GM18505 (cell line): ENCODE measurements around the gene SCAI.
"Not testable (repeated sequence)": the region's sequence is repeated elsewhere in the genome, so short reads cannot be mapped to it uniquely, and the experiment has no call there.

Experiments
- ATAC-seq: cut with Tn5 transposase; IDR thresholded peaks from one replicate; pipeline ENCODE4 v1.9.1; 2021; ENCODE audit not compliant: unreplicated experiment
- POLR2A ChIP-seq: IDR thresholded peaks from 4 replicates; pipeline ENCODE4 v1.6.1; 2011; ENCODE audit warnings: borderline replicate concordance; ENCODE audit not compliant: insufficient read depth, insufficient read length; ENCODE audit errors: extremely low read depth

The SCAI gene

DNA sequence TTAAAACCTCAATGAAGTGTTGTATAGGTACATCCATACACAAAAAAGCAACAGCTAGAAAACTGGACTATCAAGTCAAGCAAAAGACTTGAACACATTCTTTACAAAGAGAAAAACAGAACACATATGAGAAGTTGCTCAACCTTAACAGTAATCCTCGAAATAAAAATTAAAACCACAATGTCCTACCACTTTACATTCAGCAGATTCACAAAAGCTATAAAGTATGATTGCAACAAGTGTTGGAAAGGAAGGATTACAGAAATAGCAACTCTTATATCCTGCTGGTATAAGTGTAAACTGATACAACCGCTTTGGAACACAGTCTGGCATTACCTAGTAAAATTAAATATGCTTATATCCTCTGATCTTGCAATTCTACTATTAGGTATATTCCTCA is 173.9 kb downstream of the SCAI start:
- no peak for ATAC-seq
- no peak for TF ChIP-seq POLR2A

DNA sequence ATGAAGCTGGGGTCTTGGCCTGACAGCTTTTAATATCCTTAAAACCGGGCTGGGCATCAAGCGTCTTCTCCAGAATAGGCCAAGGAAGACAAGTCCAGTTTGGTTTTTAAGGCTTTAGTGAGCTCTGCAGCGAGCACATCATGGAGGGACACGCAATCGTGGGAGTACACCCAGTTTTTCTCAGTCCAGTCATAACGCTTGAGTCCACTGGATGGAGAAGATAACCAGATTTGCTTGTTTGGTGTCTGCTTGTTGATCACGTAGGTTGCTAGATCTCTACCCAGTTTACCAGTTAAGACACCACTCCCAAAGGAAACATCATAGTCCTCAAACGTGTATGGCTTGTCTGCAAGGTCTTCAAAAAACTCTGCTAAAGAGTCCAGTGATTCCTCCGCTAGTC is 175.1 kb downstream of the SCAI start:
- ATAC-seq: no peak
- TF ChIP-seq POLR2A: no peak

DNA sequence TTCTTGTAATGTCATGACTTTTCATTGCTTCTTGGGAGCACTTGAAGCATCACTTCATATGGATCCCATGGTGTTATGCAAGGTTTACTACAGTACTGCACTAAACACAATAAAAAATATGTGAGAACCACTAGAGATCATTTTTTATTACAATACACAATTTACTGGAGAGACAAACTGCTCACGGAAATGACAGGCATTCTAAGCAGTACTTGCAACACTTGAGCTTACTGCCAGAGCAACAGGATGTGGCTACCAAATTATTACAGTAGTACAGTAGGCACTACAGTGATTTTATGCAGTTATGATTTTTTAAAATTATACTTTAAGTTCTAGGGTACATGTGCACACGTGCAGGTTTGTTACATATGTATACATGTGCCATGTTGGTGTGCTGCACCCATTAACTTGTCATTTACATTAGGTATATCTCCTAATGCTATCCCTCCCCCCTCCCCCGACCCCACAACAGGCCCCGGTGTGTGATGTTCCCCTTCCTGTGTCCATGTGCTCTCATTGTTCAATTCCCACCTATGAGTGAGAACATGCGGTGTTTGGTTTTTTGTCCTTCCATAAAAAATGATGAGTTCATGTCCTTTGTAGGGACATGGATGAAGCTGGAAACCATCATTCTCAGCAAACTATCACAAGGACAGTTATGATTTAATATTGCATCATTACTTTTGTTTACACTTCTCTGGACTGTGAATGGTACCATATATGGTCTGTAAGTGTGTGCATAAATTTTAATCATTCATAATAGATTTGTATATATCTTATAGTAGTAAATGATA is 177.4 kb downstream of the SCAI start:
- not testable (repeated sequence) for ATAC-seq

DNA sequence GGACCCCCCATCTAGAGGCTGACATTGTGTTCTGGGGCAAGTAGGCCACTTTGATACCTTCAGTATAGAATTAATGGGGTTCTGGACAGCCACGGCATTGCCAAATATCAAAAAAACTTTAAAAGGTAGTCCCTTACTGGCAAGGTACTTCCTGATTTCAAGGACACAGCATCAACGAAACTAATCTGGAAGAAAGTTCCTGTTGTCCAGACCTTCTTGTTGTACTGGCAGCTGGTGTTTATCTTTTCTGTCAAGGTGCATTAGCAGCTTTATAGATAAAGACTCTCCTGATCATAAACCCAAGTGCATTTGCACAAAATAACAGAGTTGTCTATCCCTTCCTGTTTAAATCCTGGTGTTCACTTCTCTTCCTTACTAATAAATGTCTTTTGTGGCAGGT is 178.7 kb downstream of the SCAI start:
- no peak for TF ChIP-seq POLR2A
- ATAC-seq: no peak

DNA sequence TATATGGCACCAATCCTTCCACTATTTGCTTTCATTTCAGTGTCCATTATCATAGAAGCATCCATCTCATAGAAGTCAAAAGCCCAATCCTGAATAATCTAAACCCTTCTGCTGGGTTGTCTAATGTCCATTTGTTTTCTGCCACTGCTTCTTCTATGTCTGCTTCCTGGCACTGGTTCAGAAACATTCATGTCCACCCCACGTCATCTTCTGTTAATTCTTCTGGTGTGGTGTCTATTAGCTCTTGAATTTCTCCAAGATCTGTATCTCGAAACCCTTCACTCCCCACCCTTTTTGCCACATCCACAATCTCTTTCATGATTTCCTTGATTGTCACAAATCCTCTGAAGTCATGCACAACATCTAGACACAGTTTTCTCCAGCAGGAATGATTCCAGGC is 179.3 kb downstream of the SCAI start:
- TF ChIP-seq POLR2A: no peak

DNA sequence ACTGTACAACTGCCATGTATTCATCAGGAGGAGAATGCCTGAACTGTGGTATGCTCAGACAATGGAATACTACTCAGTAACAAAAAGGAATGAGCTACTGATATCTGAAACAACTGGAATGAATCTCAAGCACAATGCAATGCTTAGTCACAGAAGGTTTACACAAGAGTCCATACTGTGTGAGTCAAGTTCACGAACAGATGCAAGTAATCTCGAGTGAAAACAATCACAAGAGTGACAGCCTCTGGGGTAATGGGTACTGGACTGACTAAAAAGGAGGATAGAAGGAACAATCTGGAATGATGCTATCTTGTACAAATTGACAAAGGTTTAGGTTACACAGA is 182.9 kb downstream of the SCAI start:
- no peak for ATAC-seq
- TF ChIP-seq POLR2A: no peak

More for the DNA sequence above, 179.3 kb downstream of the SCAI start:
- ATAC-seq: no peak

DNA sequence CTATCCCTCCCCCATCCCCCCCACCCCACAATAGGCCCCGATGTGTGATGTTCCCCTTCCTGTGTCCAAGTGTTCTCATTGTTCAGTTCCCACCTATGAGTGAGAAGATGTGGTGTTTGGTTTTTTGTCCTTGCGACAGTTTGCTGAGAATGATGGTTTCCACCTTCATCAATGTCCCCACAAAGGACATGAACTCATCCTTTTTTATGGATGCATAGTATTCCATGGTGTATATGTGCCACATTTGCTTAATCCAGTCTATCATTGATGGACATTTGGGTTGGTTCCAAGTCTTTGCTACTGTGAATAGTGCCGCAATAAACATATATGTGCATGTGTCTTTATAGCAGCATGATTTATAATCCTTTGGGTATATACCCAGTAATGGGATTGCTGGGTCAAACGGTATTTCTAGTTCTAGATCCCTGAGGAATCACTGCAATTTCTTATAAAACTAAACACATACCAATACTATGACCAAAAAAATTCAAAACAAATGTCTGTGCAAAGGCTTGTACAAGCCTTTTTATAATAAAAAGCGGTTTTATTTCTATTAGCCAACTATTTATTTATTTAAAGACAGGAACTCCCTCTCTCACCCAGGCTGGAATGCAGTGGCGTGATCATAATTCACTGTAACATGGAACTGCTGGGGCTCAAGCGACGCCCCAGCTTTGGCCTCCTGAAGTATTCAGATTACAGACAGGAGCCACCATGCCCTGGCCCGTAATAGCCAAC is 183.5 kb downstream of the SCAI start:
- ATAC-seq: not testable (repeated sequence)

DNA sequence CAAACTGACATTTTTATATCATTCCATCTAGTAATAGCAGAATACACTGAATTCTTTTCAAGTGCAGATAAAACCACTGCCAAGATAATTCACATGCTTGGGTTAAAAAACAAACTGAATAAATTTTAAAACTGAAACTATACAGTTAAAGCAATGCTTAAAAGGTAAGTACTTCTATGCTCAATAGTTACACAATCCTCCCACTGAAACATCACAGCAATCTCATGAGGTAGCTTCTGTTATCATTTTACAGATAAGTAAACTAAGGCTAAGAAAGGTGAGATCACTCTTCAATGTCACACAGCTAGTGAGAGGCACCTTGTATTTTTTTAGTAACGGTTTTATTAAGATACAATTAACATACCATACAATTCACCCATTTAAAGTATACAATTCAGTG is 189.1 kb downstream of the SCAI start:
- no peak for TF ChIP-seq POLR2A
- no peak for ATAC-seq

DNA sequence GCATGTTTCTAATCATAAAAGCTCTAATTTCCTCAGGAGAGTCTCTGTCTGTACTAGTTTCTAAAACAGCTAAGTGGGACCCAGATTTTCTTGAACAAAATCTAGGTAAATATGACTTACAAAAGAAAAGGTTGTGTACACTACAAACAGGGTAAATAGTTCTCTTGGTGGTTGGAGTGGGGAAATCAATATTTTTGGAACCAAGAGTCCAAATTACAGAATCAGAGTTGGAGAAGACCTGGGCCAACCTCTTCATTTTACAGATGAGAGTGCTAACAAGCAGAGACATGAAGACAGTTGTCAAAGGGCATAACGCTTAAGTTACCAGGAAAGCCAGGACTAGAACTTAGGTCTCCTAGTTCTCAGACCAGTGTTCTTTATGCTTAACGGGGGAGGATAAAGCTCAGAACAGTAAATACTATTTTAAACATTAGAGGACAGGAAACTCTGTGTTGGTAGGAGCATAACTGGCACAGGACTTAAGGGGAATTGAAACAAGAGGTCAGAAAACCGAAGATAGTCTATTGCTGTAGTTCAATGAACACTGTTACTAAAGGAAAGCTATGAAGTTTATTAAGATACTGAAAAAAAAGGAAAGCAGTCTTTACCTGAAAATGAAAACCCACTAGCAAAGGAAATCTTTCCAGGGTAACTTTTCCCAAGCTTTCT is 193.1 kb downstream of the SCAI start:
- no peak for TF ChIP-seq POLR2A
- ATAC-seq: no peak

DNA sequence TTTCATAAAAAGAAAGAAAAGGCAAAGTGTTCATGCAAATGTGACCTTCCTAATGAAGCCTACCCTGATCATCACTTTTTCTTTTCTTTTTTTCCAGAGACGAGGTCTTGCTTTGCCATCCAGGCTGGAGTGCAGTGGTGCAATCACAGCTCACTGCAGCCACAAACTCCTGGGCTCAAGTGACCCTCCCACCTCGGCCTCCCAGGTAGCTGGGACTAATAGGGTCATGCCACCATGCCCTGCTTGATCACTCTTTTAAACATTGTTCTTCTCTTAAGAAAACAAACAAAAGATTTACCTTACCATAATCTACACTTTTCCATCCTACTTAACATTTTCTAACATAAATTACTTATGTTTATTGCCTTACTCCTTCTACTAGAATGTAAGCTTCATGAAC is 193.9 kb downstream of the SCAI start:
- no peak for ATAC-seq
- TF ChIP-seq POLR2A: no peak

DNA sequence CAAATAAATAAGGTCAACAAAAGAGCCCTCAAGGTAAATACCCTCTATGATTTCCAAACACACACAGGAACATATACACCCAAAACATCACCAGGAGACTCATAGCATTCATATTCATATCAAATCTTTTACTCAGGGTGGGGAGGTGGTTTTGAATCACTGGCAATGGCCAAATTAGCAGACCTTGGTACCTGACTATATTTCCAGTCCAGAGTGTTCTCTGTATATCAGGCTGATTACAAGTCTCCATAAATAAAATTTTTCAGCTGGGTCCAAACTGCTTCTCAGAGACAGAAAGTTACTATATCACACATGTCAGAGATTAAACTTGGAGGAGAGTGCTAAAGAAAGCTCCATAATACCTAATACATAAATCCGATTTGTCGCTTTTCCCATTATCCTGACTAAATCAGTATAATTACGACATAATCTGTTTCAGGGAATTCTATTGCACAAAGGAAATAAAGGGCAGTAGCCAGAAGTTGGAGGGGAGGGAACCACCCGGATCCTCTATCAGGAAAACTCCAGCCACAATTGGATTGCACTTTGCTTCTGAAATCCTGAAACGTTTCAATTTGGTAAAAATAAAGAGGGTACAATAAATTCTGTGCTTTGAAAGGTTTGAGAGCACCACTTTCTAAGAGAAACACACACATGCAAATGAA is 195.5 kb downstream of the SCAI start:
- no peak for TF ChIP-seq POLR2A
- ATAC-seq: no peak

DNA sequence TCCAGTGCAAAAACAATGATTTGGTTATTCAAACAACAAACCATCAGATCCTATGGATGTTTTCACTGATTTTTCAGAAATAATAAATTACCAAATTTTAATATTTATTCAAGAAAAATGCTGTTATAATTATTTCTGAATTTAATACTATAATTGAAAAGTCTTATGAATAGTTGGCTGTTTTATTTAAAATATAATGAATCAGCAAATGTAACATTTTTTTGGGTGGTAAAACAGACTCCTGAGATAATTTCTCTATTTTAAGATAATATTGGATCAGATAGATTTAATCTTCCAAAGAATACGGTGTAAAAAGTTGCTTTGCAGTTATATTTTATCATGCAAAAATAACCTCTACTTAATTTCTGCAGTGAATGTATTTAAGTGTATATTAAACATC is 197.2 kb downstream of the SCAI start:
- no peak for TF ChIP-seq POLR2A
- ATAC-seq: no peak

DNA sequence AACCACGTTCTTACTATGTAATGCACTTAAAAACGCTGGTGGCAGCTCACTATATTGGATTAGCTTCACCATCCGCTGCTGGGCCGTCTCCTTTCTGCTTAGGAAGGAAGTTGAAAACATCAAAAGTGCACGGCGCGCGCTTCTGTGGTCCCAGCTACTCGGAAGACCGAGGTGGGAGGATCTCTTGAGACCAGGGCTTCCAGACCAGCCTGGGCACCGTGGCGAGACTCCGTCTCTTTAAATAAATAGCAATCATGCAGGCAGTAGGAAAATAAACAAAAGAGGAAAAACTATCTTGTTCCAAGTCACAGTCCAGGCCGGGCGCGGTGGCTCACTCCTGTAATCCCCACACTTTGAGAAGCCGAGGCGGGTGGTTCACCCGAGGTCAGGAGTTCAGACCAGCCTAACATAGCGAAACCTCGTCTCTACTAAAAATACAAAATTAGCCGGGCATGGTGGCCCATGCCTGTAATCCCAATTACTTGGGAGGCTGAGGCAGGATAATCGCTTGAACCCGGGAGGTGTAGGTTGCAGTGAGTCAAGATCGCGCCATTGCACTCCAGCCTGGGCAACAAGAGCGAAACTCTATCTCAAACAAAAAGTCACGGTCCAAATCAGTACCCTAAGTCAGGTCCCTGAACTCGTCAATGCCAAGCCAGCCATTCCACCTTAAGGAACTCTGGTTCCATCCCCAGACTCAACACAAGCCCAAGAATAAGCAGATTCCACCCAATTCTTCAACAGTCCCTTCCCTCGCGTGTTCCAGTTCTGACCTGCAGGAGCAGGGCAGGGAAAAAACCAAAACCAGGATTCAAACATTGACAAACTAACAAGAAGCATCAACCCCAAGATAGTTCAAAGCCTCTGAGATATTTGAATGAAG is 201.4 kb downstream of the SCAI start:
- peak; percentile 13 for ATAC-seq
- TF ChIP-seq POLR2A: no peak

DNA sequence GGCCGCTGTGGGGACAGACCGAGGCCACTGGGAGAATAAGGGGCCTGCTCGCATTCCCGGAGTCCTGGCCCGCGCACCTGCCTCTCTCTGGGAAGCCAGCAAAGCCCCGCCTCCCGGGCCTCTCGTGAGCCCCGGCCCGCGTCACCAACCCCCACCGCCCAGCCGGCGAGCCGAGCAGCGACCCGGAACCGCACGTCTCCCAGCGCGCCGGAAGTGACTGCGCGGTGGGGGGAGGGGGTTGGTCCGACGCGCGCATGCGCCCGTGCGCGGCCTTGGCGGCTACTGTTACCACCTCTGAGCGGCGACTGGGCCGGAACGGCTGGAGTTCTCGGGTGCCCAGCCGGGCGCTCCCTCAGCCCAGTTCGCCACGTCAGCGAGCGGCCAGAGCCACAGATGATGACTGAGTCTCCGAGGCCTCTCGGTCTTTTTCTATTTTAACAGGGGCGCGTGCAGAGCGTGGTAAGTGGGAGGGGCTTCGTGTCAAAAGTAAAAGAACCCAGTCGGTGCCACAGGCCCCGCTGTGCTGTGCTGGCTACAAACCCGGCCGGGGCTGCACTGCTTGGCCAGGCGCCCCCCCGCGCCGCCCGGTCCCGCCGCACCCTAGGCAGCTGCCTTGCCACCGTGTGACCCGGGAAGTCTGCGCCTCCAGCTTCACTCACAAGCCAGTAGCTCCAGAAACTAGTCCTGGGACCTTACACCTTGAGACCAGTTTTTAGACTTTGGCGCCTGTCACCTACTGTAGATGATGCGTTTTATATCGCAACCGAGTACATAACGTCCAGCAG is 202.2 kb downstream of the SCAI start, which contains the start of gene GOLGA1:
Gene GOLGA1, minus strand, starts transcription at position 190 of the 785 bp plus-strand sequence. CDS start 2,372 bp downstream, outside the sequence.
- peak; percentile 85 for ATAC-seq
- TF ChIP-seq POLR2A: peak; percentile 90
